GM12891 (cell line): ENCODE measurements around the gene PAM16.

Source experiments
- DNase-seq: peaks from one replicate; pipeline ENCODE4 v3.0.0; 2011; ENCODE audit warnings: low spot score; ENCODE audit not compliant: insufficient read length
- FAIRE-seq: peaks from 2 replicates; lab custom pipeline; 2011; peaks lifted over from hg19 to GRCh38; lab: Jason Lieb, UNC
- PAX5 ChIP-seq: IDR thresholded peaks from 2 replicates; pipeline ENCODE4 v1.6.1; 2011; ENCODE audit warnings: low read length, moderate library complexity, mild to moderate bottlenecking; ENCODE audit not compliant: insufficient read depth, severe bottlenecking
- POLR2A ChIP-seq: IDR thresholded peaks from 2 replicates; pipeline ENCODE4 v1.6.1; 2011; ENCODE audit warnings: low read depth, low read length, control low read depth
- POLR2AphosphoS5 ChIP-seq: IDR thresholded peaks from 2 replicates; pipeline ENCODE4 v1.6.1; 2011; ENCODE audit warnings: low read depth, low read length, control low read depth
- POU2F2 ChIP-seq: IDR thresholded peaks from 2 replicates; pipeline ENCODE4 v1.6.1; 2011; ENCODE audit warnings: low read depth, mild to moderate bottlenecking, control low read depth, low read length, moderate library complexity
- SPI1 ChIP-seq: IDR thresholded peaks from 2 replicates; pipeline ENCODE4 v1.6.1; 2011; ENCODE audit warnings: low read depth, low read length, control low read depth
- TAF1 ChIP-seq: IDR thresholded peaks from 2 replicates; pipeline ENCODE4 v1.6.1; 2011; ENCODE audit warnings: low read depth, low read length, control low read depth

Gene PAM16

DNA sequence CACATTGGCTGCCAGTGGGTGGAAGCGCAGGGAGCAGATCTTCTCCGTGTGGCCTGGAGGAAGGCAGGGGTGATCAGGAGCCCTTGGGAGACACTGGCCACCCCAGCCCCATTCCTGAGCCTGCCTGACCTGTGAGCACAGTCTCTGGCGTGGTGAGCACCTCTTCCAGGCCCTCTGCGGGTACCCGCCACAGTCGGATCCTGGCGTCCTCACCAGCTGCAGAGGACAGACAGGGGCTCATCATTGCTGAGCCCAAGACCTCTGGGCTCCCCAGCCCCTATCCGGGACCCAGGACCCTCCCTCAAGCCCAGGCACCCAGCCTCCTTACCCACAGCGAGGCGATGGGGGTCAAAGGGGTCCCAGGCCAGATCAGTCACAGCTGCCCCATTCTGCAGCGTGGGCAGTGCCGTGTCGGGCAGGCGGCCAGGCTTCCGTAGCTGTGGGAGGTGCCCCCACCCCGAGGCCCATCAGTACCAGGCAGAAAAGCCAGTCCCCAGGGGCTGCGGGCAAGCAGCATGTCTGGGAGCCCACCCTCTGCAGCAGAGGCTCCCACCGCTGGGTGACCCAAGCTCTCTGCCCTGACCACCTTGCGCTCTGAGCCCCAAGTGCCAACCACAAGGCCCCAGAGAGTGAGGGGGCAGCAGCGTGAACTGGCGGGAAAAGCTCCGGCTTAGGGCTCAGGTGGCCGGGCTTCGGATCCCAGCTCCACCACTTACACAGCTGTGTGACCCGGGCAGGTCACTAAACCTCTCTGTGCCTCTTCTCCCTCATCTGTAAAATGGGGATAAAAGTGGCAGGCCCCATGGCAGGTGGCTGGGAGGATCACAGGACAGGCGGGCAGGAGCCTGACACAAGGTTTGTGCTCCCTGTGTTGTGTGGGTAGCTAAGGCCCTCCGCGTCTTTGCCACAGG lies 10.2 kb upstream of the PAM16 start:
- no peak for FAIRE-seq
- DNase-seq: no peak
- no peak for TF ChIP-seq TAF1
- no peak for TF ChIP-seq POLR2AphosphoS5
- no peak for TF ChIP-seq POLR2A
- no peak for TF ChIP-seq POU2F2
- TF ChIP-seq PAX5: no peak
- TF ChIP-seq SPI1: no peak

DNA sequence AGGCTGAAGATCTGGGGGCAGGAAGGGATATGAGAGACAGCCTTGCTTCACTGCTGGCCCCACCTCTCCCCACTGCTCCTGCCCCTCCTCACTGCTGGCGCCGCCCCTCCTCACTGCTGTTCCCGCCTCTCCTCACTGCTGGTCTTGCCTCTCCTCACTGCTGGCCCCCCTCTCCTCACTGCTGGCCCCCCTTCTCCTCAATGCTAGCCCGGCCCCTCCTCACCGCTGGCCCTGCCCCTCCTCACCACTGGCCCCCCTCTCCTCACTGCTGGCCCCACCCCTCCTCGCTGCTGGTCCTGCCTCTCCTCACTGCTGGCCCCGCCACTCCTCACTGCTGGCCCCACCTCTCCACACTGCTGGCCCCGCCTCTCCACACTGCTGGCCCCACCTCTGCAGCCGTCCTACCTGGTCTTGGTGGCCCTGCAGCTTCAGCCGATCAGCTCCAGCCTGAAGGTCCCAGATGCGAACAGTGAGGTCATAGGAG lies 9.5 kb upstream of the PAM16 start:
- DNase-seq (no peak), FAIRE-seq (no peak)
- TF ChIP-seq POLR2A: no peak
- no peak for TF ChIP-seq TAF1
- TF ChIP-seq SPI1: no peak
- TF ChIP-seq POLR2AphosphoS5: no peak
- no peak for TF ChIP-seq POU2F2
- no peak for TF ChIP-seq PAX5

DNA sequence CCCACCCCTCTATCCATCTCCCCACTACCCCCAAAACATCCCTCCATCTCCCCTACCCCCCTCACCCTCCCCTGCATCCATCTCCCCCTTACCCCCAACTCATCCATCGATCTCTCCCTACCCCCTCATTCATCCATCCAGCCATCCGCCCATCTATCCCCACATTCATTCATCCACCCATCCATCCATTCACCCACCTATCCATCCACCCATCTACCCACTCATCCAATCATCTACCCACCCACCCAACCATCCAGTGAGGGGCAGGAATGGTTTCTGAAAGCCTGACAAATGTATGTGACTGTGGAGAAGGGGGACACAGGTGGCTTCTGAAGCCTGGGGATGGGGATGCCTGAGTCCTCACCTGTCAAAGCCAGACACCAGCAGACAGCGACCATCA lies 8.8 kb upstream of the PAM16 start:
- peak; percentile 33 for FAIRE-seq
- TF ChIP-seq TAF1 (no peak), POU2F2 (no peak), SPI1 (no peak), POLR2A (no peak), POLR2AphosphoS5 (no peak), PAX5 (no peak)
- no peak for DNase-seq

DNA sequence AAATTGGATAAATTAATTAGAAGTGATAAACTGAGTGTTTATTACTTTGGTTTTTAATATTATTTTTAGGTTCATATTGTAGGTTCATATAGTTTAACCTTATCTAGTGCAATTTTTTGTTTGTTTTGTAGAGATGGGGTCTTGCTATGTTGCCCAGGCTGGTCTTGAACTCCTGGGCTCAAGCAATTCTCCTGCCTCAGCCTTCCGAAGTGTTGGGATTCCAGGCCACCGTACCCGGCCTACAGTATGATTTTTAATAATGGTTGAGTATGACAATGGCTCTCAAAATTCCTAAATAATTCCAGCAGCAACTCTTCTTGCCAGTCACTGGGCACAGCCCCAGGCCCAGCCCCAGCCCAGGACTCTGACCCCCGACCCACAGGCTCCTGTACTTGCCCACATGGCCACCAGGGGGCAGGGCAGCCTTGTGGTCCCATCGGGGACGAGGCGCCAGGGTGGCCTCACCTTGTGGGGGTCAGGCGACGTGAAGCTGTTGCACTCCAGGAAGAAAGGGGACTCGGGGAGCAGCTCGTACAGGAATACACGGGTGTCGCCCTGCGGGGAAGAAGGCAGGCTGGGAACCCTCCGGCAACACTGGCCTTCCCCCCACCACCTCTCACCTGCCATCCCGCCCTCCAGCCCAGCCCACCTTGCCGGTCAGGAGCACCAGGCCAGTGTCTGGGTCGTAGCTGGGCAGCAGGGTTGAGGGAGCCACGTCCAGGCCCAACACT lies 7.9 kb upstream of the PAM16 start:
- TF ChIP-seq POU2F2 (no peak), POLR2AphosphoS5 (no peak), POLR2A (no peak), PAX5 (no peak), TAF1 (no peak)
- FAIRE-seq: peak; percentile 87

DNA sequence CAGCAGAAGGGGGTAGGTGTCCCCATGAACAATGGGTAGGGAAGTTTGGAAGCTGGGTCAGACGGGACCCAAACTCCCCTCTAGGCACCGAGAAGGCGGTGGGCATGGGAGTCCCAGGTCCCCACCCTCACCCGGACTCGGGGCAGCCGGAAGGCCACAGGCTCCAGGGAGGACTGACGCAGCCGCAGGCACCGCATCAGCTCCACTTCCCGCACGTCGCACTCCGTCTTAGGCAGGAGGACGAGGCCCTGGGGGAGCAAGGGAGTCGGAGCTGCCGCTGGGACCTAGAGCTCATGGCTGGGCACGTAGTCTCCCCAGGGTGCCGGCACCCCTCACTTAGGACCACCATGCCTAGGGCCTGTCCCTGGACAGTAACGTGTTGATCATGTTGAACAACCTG lies 7.1 kb upstream of the PAM16 start:
- no peak for DNase-seq
- FAIRE-seq: no peak
- TF ChIP-seq SPI1 (no peak), POU2F2 (no peak), POLR2A (no peak), POLR2AphosphoS5 (no peak), PAX5 (no peak), TAF1 (no peak)

More for the DNA sequence above, 7.9 kb upstream of the PAM16 start:
- DNase-seq: peak; percentile 80

DNA sequence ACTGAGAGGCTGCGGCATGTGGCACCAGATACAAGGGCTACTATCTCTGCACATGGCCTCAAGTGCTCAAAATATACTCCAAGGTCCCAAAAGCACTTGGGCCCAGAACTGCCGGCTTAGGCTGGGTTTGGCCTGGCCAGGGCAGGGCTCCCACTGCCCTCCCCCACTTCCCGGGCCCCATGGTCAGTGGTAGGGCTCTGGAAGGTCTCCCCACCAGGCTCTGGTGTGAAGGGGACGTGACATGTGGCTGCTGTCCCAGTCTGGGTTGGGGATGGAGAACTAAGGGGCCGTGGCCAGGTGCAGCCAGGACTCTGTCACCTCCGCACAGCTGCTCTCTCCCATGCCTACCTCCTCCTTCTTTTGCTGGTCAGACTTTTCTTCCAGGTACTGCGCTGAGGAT lies 5.7 kb upstream of the PAM16 start:
- DNase-seq: no peak
- FAIRE-seq: no peak
- TF ChIP-seq POLR2A: no peak
- no peak for TF ChIP-seq POLR2AphosphoS5
- no peak for TF ChIP-seq SPI1
- no peak for TF ChIP-seq TAF1
- TF ChIP-seq POU2F2: no peak
- TF ChIP-seq PAX5: no peak

DNA sequence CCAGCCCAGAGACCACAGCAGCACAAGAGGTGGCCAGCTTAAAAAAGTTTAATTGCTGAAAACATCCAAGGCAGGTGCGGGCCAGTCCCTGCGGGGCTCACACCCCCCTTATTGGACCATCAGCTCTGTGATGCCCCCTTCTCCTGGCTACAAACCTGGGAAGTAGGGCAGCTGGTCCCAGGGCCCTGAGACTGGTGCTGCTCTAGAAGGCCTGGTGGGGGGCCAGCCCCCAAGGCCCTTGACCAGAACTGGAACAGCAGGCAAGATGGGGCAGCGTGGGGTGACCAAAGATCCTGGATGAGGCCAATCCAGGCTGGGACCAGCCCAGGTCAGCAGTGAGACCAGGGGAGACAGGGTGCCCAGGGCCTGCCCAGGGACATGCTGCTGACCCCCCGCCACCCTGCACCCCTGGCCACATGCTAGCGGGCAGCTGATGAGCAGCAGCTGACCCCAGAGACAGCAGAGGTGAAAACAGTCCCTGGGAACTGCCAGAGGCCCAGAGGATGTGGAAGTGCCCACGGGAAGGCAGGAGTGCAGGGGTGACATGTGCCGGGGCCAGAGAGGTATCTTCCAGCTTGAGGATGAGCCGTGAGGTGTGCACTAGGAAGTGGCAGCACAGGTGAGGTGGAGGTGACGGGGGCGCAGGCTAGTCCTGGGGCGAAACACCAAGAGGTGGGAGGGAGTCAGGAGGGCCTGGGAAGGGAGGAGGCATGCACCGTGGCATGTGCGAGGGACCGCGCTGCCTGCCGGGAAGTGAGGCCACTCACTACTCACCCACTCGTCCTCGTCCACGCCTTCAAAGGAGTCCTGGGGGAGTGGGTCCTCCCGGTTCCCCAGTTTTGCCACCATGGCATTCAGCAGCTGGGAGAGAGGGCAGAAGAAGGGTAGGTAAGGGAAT lies 3.6 kb upstream of the PAM16 start:
- FAIRE-seq (no peak), DNase-seq (no peak)
- TF ChIP-seq POLR2AphosphoS5: no peak
- TF ChIP-seq POLR2A: no peak
- TF ChIP-seq TAF1: no peak
- no peak for TF ChIP-seq SPI1
- no peak for TF ChIP-seq POU2F2
- TF ChIP-seq PAX5: no peak

DNA sequence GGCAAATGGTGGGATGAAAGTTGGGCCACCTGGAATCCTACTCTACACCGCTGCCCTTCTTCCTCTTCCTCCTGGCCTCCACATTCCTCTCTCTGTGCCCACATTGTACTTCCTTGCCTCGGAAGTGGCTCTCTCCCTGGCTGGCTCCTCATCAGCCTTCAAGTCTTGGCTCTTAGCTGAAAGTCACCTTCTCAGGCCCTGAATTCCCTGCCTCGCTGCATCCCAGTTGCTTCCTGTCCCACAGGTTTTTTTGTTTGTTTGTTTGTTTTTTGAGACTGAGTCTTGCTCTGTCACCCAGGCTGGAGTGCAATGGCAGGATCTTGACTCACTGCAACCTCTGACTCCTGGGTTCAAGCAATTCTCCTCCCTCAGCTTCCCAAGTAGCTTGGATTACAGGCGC lies 2.6 kb upstream of the PAM16 start:
- no peak for DNase-seq
- no peak for TF ChIP-seq POU2F2
- no peak for TF ChIP-seq PAX5
- no peak for TF ChIP-seq TAF1
- no peak for TF ChIP-seq POLR2A
- TF ChIP-seq POLR2AphosphoS5: no peak
- no peak for TF ChIP-seq SPI1
- FAIRE-seq: no peak

DNA sequence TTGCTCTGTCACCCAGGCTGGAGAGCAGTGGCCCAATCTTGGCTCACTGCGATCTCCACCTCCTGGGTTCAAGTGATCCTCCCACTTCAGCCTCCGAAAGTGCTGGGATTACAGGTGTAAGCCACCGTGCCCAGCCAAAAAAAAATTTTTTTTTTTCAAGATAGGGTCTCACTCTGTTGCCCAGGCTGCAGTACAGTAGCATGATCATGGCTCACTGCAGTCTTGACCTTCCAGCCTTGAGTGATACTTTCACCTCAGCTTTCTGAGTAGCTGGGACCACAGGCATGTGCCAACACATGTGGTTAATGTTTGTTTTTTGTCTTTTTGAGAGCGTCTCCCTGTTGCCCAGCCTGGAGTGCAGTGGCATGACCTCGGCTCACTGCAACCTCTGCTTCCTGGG lies 1.7 kb upstream of the PAM16 start:
- TF ChIP-seq POLR2AphosphoS5 (no peak), SPI1 (no peak), PAX5 (no peak), POLR2A (no peak), POU2F2 (no peak), TAF1 (no peak)
- FAIRE-seq: no peak
- no peak for DNase-seq
